Stimulated activated CD8-positive, alpha-beta memory T cell treated with anti-CD3 and anti-CD28 coated beads, Interleukin-7, amount 100 ng/mL, for 4 hours (primary cell): ENCODE results near the gene TRAF3.
"Not testable (repeated sequence)": the region's sequence is repeated elsewhere in the genome, so short reads cannot be mapped to it uniquely, and the experiment has no call there.

Source experiments
- DNase-seq, 2 donors: peaks; one replicate each; pipeline ENCODE4 v3.0.0-alpha.2; 2020; ENCODE audit warnings: low read depth in 2 of 2

Gene TRAF3

DNA sequence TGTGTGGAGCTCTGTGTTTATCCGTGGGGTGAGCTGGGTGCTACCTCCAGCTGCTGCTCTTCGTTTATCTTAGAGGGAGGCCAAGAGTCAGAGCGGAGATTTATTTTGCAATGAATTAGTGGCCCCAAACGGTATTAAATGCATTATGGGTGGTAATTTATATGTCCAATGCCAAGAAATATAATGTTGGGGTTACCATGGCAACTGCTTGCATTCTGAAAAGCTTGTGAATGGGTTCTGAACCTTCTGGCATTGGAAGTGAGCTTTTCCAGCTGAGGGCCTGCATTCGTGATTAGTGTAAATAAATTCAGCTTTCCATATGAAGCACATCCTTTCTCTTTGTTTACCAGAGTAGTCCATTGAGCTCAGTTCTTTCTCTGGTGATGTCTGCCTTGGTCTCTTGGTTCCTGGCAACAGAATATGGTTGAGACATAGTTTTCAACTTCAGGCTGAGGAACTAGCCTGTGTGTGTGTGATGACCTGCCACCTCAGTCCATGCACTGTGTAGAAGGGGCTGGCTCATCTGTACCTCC, 51.8 kb downstream of the TRAF3 start:
- DNase-seq, result no peak

GRCh38 chr14:102830474-102831045, 53.3 kb downstream of the TRAF3 start:
- no peak for DNase-seq

DNA sequence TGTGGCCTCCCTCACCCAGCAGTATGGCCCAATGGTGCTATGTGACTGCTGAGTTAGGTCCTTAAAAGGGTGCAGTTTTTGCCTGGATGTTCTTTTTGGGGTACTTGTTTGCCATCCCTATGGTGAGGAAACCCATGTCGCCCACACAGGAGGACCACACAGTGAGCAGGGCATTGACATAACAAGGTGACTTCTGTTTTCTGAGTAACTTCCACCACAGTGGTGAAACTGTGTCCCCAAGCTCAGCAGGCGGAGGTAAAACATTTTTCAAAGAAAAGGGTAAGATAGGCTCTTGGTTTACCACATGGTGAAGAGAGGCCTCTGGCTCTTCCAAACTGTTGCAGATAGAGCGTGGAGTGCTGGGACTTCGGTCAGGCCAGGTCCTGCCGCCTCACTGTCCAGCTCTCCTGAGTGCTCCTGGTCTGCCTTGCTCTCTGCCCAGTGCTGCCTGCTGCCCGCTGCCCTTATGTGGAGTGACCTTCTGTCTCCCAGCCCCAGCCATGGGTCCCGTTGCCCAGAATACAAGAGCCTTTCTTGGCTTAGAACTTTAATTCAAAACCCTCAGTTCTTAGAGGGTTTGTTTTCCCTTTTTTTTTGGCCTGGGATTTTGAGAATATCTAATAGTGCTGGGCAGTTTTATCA, 54.0 kb downstream of the TRAF3 start:
- no peak for DNase-seq

GRCh38 chr14:102833341-102833740, 56.1 kb downstream of the TRAF3 start:
- no peak for DNase-seq

- no peak for DNase-seq
These were observed 56.7 kb downstream of the TRAF3 start for GRCh38 chr14:102833991-102834390.

- no peak for DNase-seq
These were observed 58.7 kb downstream of the TRAF3 start for GRCh38 chr14:102835959-102836358.

DNA sequence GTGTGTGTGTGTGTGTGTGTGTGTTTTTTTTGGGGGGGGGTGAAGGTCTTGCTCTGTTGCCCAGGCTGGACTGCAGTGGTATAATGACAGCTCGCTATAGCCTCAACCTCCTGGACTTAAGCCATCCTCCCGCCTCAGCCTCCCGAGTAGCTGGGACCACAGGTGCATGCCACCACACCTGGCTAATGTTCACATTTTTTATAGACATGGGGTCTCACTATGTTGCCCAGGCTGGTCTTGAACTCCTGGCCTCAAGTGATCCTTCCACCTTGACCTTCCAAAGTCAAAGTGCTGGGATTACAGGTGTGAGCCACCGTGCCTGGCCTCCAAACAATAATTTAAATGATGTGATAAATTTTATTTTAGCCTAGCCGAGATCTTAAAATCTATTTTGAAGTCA, 59.9 kb downstream of the TRAF3 start:
- not testable (repeated sequence) for DNase-seq

GRCh38 chr14:102838501-102838900, 61.3 kb downstream of the TRAF3 start:
- no peak for DNase-seq

DNA sequence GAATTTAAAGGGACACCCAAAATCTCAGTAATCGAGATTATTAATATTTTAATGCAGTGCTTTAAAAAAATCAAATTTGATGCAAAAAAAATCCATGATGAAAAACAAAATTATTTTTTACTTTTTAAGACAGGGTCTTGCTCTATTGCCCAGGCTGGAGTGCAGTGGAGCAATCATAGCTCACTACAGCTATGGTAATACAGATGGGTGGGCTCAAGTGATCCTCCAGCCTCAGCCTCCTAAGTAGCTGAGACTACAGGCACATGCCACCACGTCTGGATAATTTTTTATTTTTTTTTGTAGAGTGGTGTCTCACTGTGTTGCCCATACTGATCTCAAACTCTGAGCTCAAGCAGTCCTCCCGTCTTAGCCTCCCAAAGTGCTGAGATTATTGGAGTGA, 62.9 kb downstream of the TRAF3 start:
- DNase-seq, result no peak

DNA sequence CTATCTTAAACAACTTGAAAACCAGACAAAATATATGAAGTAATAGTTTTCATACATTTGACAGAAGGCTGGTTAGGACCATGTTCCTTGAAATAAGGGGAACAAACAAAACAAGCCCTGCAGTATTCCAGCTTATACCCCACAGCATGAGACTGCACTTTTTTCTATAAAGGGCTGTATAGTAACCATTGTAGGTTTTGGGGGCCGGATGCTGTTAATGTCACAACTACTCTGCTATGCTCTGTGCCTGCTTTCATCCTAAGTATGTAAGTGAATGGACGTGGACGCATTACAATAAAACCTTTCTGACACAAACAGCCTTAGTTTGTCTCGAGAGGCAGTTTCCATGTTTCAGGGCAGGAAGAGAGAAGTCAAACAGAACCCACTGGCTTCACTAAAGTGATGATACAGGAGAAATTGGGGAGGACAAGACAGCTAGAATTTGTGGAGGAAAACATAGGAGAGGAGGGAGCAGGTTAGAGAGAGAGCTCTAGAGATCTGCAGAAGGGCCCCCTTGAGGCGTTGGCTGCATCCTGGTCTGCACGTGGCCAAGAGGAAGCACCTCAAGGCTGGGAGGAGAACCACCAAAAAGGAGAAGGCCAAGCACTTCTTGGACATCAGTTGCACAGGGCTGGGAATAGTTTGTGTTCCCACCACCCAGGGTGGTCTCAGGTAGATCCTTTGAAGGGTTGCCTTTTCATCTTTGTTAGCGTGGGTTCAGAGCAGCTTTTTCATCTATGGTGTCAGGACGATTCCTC, 63.7 kb downstream of the TRAF3 start:
- no peak for DNase-seq

DNA sequence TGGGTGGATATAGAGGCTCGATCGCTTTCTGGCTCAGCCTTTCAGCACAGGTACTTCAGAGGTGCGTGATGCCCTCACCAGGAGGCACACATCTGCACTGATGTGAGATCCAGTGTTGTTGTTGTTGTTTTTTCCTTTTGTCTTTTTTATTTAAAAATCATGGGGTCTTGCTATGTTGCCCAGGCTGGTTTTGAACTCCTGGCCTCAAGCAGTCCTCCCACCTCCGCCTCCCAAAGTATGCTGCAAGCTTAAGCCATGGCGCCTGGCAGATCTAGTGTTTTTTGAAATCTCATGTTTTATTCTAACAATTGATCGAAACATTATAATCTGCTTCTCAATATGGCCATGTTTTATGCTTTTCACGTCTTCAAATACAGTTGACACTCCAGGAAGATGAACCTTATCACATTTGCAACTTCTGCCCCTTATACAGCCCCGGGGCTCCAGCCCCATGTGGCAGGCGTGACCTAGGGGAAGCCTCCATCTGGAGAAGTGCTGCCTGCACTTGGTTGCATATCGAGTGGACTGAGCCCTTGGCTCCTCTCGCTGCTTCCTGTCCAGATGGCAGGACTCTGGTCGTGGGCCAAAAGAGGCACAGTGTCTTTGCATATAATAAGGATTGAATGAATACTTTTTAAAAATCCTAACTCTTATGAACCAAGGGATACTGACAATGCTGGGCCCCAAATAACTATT, 71.7 kb downstream of the TRAF3 start:
- no peak for DNase-seq

DNA sequence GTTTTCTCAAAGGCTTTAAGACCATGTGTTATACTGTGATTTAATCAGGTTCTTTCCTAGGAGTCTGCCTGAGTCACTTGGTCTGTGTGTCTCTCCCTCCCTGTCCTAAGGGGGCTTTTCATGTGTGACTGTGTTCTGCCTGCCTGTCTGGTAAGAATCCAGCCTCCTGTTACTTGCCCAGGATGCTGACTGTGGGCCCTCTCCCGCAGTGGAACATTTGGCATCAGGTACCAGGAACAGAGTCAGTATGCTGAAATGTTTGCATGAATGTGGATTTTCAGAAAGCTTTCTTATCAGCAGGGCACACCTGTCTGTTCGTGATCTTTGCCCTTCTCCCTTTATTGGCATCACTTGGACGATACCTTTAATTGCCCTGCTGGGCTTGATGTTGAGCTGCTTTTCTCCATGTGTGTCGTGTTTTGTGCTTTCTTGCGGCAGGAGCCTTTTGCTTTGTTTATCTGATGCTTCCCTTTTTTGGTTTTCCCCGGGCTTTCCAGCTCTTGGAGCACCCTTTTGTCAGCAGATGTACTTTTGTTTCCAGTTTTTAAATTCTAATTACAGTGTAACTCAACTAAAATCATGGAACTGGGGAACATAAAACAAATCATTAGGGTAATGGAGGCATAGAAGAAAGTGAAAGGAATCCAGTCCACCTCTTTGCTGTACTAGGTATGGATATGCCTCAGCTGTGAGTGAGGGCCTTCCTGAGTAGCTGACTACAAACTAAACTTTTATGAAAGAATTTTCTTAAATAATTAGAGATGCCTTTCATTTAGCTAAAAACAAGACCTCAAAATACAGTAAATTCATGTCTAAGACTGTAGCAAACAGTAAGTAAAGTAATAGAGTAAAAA, 72.5 kb downstream of the TRAF3 start:
- no peak for DNase-seq

GRCh38 chr14:102853648-102854047, 76.4 kb downstream of the TRAF3 start:
- no peak for DNase-seq

DNA sequence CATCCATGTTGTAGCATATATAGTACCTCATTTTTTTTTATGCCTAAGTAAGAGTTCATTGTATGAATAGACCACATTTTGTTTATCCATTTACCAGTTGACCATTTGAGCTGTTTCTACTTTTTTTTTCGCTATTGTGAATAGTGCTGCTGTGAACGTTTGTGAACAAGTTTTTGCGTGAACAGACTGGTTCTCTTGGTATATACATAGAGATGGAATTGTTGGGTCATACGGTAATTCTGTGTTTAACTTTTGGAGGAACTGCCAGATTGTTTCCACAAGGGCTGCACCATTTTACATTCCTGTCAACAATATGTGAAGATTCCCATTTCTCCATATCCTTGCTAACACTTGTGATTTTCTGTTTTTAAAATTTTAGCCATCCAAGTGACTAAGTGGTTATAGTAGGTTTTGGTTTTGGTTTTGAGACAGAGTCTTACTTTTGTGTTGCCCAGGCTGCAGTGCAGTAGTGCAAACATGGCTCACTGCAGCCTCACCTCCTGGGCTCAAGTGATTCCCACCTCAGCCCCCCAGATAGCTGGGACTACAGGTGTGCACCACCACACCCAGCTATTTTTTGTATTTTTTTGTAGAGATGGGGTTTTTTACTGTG, 76.9 kb downstream of the TRAF3 start:
- DNase-seq, result no peak

- DNase-seq, result no peak
These were observed 78.9 kb downstream of the TRAF3 start for GRCh38 chr14:102856179-102856578.

GRCh38 chr14:102857444-102857843, 80.2 kb downstream of the TRAF3 start:
- no peak for DNase-seq

GRCh38 chr14:102859911-102860310, 82.7 kb downstream of the TRAF3 start:
- no peak for DNase-seq

DNA sequence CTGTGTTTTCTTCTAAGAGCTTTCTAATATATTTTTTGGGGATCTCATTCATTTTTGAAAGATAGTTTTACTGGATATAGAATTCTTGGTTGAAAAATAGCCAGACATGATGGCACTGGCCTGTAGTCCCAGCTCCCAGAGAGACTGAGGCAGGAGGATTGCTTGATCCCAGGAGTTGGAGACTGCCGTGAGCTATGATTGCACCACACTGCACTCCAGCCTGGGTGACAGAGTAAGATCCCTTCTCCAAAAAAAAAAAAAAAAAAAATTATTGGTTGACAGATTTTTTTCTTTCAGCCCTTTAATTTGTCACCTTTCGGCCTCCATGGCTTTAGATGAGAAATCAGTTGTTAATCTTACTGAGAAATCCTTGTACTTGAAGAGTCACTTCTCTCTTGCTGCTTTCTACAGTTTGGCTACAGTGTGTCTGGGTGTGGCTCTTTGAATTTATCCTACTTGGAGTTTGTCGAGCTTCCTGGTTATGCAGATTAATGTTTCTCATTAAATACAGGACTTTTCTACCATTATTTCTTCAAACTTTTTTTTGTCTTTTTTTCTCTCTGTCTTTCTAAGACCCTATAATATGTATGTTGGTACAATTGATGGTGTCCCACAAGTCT, 85.0 kb downstream of the TRAF3 start:
- DNase-seq, result no peak

DNA sequence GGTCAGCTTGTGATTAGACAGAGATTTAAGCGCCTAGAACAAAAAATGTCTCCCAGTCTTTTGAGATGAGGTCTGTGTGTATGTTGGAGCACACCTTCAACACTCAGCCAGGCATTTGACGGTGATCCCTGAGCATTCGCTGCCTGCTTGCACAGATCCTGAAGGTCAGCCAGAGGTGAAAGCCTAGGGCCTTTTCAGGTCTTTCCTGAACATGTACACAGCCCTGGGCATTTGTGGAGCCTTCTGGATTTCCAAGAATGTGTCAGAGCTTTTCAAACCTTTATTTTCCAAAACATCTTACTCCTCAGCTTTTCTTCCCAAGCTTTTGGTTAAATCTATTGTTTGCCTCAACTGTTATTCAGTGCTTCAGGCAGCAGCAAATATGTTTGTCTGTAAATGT, 86.1 kb downstream of the TRAF3 start:
- no peak for DNase-seq

DNA sequence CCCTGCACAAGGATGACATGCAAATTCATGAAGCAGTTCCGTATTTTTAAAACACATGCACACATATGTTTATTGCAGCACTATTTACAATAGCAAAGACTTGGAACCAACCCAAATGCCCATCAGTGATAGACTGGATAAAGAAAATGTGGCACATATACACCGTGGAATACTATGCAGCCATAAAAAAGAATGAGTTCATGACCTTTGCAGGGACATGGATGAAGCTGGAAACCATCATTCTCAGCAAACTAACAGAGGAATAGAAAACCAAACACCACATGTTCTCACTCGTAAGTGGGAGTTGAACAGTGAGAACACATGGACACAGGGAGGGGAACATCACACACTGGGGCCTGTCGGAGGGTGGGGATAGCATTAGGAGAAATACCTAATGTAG, 88.7 kb downstream of the TRAF3 start:
- not testable (repeated sequence) for DNase-seq
